Astrocyte (in vitro differentiated cells and primary cell): ENCODE data around the gene TBC1D9. TPM values are rescaled to one million over a fixed set of nuclear protein-coding genes. Genes with fewer than 3 reads are reported as not detected.

ENCODE experiments used
- DNase-seq: peaks from one replicate; pipeline ENCODE4 v3.0.0-alpha.2; 2010; ENCODE audit warnings: low read depth
- FAIRE-seq: peaks from 2 replicates; lab custom pipeline; 2011; peaks lifted over from hg19 to GRCh38; lab: Jason Lieb, UNC
- H2AFZ ChIP-seq: 2 replicates; pipeline ENCODE4 v1.6.0; 2012; ENCODE audit warnings: low read depth, low read length, inconsistent platforms
- H3K27ac ChIP-seq: 2 replicates; pipeline ENCODE4 v1.5.1; 2011; ENCODE audit warnings: low read depth, low read length, inconsistent platforms
- H3K27me3 ChIP-seq: 2 replicates; pipeline ENCODE4 v1.6.0; 2011; ENCODE audit warnings: low read length, inconsistent platforms; ENCODE audit not compliant: insufficient read depth
- H3K36me3 ChIP-seq: 2 replicates; pipeline ENCODE4 v1.5.1; 2011; ENCODE audit warnings: low read length, inconsistent platforms; ENCODE audit not compliant: insufficient read depth
- H3K4me1 ChIP-seq: 2 replicates; pipeline ENCODE4 v1.5.1; 2011; ENCODE audit warnings: low read length, inconsistent platforms; ENCODE audit not compliant: insufficient read depth
- H3K4me2 ChIP-seq: 2 replicates; pipeline ENCODE4 v1.6.0; 2012; ENCODE audit warnings: low read length, inconsistent platforms
- H3K4me3 ChIP-seq: 2 replicates; pipeline ENCODE4 v1.5.1; 2011; ENCODE audit warnings: low read depth, mild to moderate bottlenecking, low read length, inconsistent platforms; ENCODE audit not compliant: insufficient read depth
- H3K79me2 ChIP-seq: 2 replicates; pipeline ENCODE4 v1.6.0; 2012; ENCODE audit warnings: mild to moderate bottlenecking, low read length, inconsistent platforms; ENCODE audit not compliant: insufficient read depth
- H3K9ac ChIP-seq: 2 replicates; pipeline ENCODE4 v1.6.0; 2012; ENCODE audit warnings: mild to moderate bottlenecking, low read length, inconsistent platforms
- H3K9me3 ChIP-seq: 2 replicates; pipeline ENCODE4 v1.5.1; 2012; ENCODE audit warnings: low read depth, mild to moderate bottlenecking, low read length, inconsistent platforms; ENCODE audit not compliant: insufficient read depth
- H4K20me1 ChIP-seq: 2 replicates; pipeline ENCODE4 v1.6.0; 2012; ENCODE audit warnings: low read length, inconsistent platforms; ENCODE audit not compliant: insufficient read depth
- H3K27ac Mint-ChIP-seq: one replicate; pipeline ENCODE4 v1.8.0; 2021; ENCODE audit warnings: mild to moderate bottlenecking, mixed read lengths; ENCODE audit not compliant: unreplicated experiment
- H3K27me3 Mint-ChIP-seq: one replicate; pipeline ENCODE4 v1.8.0; 2021; ENCODE audit warnings: low read depth, mixed read lengths; ENCODE audit not compliant: unreplicated experiment
- H3K36me3 Mint-ChIP-seq: one replicate; pipeline ENCODE4 v1.8.0; 2021; ENCODE audit warnings: low read depth, mixed read lengths; ENCODE audit not compliant: unreplicated experiment
- H3K4me1 Mint-ChIP-seq: one replicate; pipeline ENCODE4 v1.8.0; 2021; ENCODE audit warnings: low read depth, mixed read lengths; ENCODE audit not compliant: unreplicated experiment
- H3K4me3 Mint-ChIP-seq: one replicate; pipeline ENCODE4 v1.8.0; 2021; ENCODE audit warnings: mild to moderate bottlenecking, moderate library complexity, mixed read lengths; ENCODE audit not compliant: unreplicated experiment
- H3K9me3 Mint-ChIP-seq: one replicate; pipeline ENCODE4 v1.8.0; 2021; ENCODE audit warnings: mild to moderate bottlenecking, mixed read lengths; ENCODE audit not compliant: unreplicated experiment
- CTCF ChIP-seq: IDR thresholded peaks from 2 replicates; pipeline ENCODE4 v1.5.1; 2011; ENCODE audit warnings: low read depth, mild to moderate bottlenecking, inconsistent platforms, low read length, moderate library complexity; ENCODE audit not compliant: insufficient read depth
- EZH2 ChIP-seq: IDR thresholded peaks from 2 replicates; pipeline ENCODE4 v1.6.1; 2012; ENCODE audit warnings: mild to moderate bottlenecking, low read length, inconsistent platforms; ENCODE audit not compliant: insufficient read depth
- total RNA-seq: library from RNA; stranded (reverse); gene quantifications from 2 replicates; pipeline ENCODE4 v1.2.1, GENCODE V29; 2021

The TBC1D9 gene
- total RNA-seq, 1 donor from 2014 or later = 31.6 TPM

- peaks cover 12% of the 10 kb centered on the region for H3K4me1 Mint-ChIP-seq
- no peaks in the 10 kb centered on the region for H3K9me3 ChIP-seq
- FAIRE-seq = no peak
- H3K4me2 ChIP-seq = no peak overlapping the region
- no peaks in the 10 kb centered on the region for H3K36me3 ChIP-seq
- no peaks in the 10 kb centered on the region for H3K9me3 Mint-ChIP-seq
- no peak overlapping the region for H3K27ac ChIP-seq
- no peaks in the 10 kb centered on the region for H3K4me1 ChIP-seq
- no peak overlapping the region for H3K9ac ChIP-seq
- H3K27me3 ChIP-seq = no peaks in the 10 kb centered on the region
- H3K4me3 ChIP-seq = no peak overlapping the region
- TF ChIP-seq EZH2 (no peak), CTCF (no peak)
- H4K20me1 ChIP-seq = no peaks in the 10 kb centered on the region
- H3K79me2 ChIP-seq = no peaks in the 10 kb centered on the region
- no peak overlapping the region for H3K4me3 Mint-ChIP-seq
- H2AFZ ChIP-seq = no peak overlapping the region
- H3K27ac Mint-ChIP-seq = no peak overlapping the region
- no peaks in the 10 kb centered on the region for H3K27me3 Mint-ChIP-seq
- H3K36me3 Mint-ChIP-seq = no peaks in the 10 kb centered on the region
- DNase-seq = no peak
Observed at GRCh38 chr4:140607852-140608251, 148.3 kb downstream of the TBC1D9 start.

- H3K27ac ChIP-seq = no peak overlapping the region
Observed at GRCh38 chr4:140604544-140604943, 151.6 kb downstream of the TBC1D9 start.

More at GRCh38 chr4:140604544-140604943, 151.6 kb downstream of the TBC1D9 start:
- peaks cover 1% of the 10 kb centered on the region for H3K4me1 Mint-ChIP-seq
- H3K9me3 Mint-ChIP-seq = no peaks in the 10 kb centered on the region
- Histone ChIP-seq H3K36me3 (no peaks in the 10 kb centered on the region), H3K4me1 (no peaks in the 10 kb centered on the region), H3K27me3 (peaks cover 2% of the 10 kb centered on the region), H3K9me3 (no peaks in the 10 kb centered on the region), H3K4me3 (no peak overlapping the region), H3K4me2 (no peak overlapping the region), H3K79me2 (no peaks in the 10 kb centered on the region), H2AFZ (no peak overlapping the region), H4K20me1 (no peaks in the 10 kb centered on the region), H3K9ac (no peak overlapping the region)
- peaks cover 2% of the 10 kb centered on the region for H3K27me3 Mint-ChIP-seq
- no peaks in the 10 kb centered on the region for H3K36me3 Mint-ChIP-seq
- FAIRE-seq (no peak), DNase-seq (no peak)
- no peak overlapping the region for H3K4me3 Mint-ChIP-seq
- TF ChIP-seq CTCF = no peak
- no peak for TF ChIP-seq EZH2
- no peak overlapping the region for H3K27ac Mint-ChIP-seq
